CD4-positive, CD25-positive, alpha-beta regulatory T cell (primary cell): ENCODE measurements around the gene STK39. TPM values are rescaled to one million over a fixed set of nuclear protein-coding genes. Genes with fewer than 3 reads are reported as not detected.
A peak's percentile ranks its signal among the peaks of the same experiment; 100 is the strongest.

Source experiments
- ATAC-seq, 2 donors: fragments of 150-1000 bp; cut with Tn5 transposase; one replicate each; pipeline ENCODE4 v1.10.0; 2021; ENCODE audit warnings: low read depth in 2 of 2, moderate number of reproducible peaks in 2 of 2, moderate library complexity in 1 of 2
- DNase-seq, 3 donors: peaks; one replicate each; pipeline versions ENCODE4 v3.0.0 to v3.0.0-alpha.2; 2012 to 2022; ENCODE audit warnings: mixed read lengths in 1 of 3
- H3K27ac ChIP-seq: one replicate; pipeline ENCODE4 v1.7.0; 2013; ENCODE audit warnings: mild to moderate bottlenecking, low read length; ENCODE audit not compliant: insufficient read depth, poor library complexity, severe bottlenecking
- H3K27me3 ChIP-seq: one replicate; pipeline ENCODE4 v1.7.0; 2013; ENCODE audit warnings: low read length; ENCODE audit not compliant: control insufficient read depth, insufficient read depth
- H3K36me3 ChIP-seq: one replicate; pipeline ENCODE4 v1.7.0; 2013; ENCODE audit warnings: mild to moderate bottlenecking, low read length, moderate library complexity; ENCODE audit not compliant: control insufficient read depth, insufficient read depth
- H3K4me1 ChIP-seq: 2 replicates; pipeline ENCODE4 v1.7.0; 2013; ENCODE audit warnings: mild to moderate bottlenecking, low read length; ENCODE audit not compliant: insufficient read depth, control insufficient read depth, poor library complexity, severe bottlenecking
- H3K4me3 ChIP-seq: one replicate; pipeline ENCODE4 v1.7.0; 2013; ENCODE audit warnings: low read depth, mild to moderate bottlenecking, low read length, moderate library complexity
- H3K9me3 ChIP-seq, 2 experiments: 1 replicate in 1 of 2; 2 replicates in 1 of 2; pipeline ENCODE4 v1.7.0; 2013; ENCODE audit warnings: low read length in 2 of 2, mild to moderate bottlenecking in 1 of 2, moderate library complexity in 1 of 2; ENCODE audit not compliant: control insufficient read depth in 2 of 2
- H3K27ac Mint-ChIP-seq, 3 donors: one replicate each; pipeline ENCODE4 v1.8.0; 2020 to 2022; ENCODE audit warnings: mild to moderate bottlenecking in 3 of 3, mixed read lengths in 3 of 3, moderate library complexity in 2 of 3
- H3K27me3 Mint-ChIP-seq: one replicate; pipeline ENCODE4 v1.8.0; 2022; ENCODE audit warnings: mild to moderate bottlenecking, mixed read lengths
- H3K36me3 Mint-ChIP-seq: one replicate; pipeline ENCODE4 v1.8.0; 2020; ENCODE audit warnings: mixed read lengths
- H3K4me1 Mint-ChIP-seq, 4 donors: one replicate each; pipeline ENCODE4 v1.8.0; 2020 to 2022; ENCODE audit warnings: mixed read lengths in 4 of 4, mild to moderate bottlenecking in 1 of 4
- H3K4me3 Mint-ChIP-seq, 4 donors: one replicate each; pipeline ENCODE4 v1.8.0; 2020 to 2022; ENCODE audit warnings: mild to moderate bottlenecking in 4 of 4, mixed read lengths in 4 of 4, moderate library complexity in 3 of 4
- H3K9me3 Mint-ChIP-seq, 7 donors: one replicate each; pipeline ENCODE4 v1.8.0; 2020 to 2022; ENCODE audit warnings: mixed read lengths in 7 of 7, mild to moderate bottlenecking in 3 of 7, moderate library complexity in 2 of 7
- polyA plus RNA-seq, 4 donors: library from polyadenylated mRNA; unstranded; fragments of 300-500 nt; fragmentation: Illumina TruSeq; gene quantifications; one replicate each; pipeline ENCODE4 v1.2.3, GENCODE V29; 2021
- total RNA-seq: library from RNA; stranded (reverse); gene quantifications from one replicate; pipeline ENCODE4 v1.2.3, GENCODE V29; 2022

Gene STK39
- total and polyA plus RNA-seq, 5 donors from 2014 or later = 4.4 to 27.2 (median 7.6) TPM

DNA sequence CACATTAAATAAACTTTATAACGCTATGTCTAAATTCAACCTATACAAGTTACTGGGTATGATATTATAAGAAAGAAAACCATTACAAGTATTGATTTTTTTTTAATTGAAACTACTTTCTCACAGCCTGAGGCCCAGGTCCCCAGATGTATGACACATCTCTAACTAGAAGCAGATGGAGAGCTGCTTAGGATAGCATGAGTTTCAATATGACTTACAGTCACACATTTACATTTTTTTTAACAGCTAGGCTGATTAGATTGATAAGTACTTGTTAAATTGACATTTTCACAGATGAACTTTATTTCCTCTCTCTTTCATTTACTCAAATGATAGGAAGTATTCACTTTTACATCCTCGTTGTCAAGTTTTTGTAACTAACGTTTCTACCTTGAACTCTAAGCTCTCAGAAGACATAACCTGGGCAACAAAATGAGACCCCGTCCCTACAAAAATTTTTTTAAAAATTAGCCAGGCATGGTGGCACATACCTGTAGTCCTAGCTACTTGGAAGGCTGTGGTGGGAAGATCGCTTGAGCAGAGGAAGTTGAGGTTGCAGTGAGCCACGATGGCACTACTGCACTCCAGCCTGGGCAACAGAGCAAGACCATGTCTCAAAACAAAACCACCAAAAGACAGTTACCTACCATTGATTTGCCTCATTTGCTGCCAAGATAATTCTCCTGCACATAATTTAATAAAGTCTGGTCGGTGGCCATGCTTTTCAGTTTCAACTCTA, 52.4 kb downstream of the STK39 start:
- Mint-ChIP-seq H3K27me3 (no peaks in the 10 kb centered on the region), H3K4me1 (peaks cover 21 to 88% (median 60%) of the 10 kb centered on the region in 4 donors), H3K4me3 (peak overlapping the region; percentile 62 to 79 (median 69)), H3K9me3 (no peaks in the 10 kb centered on the region), H3K36me3 (peaks cover 11% of the 10 kb centered on the region), H3K27ac (peak overlapping the region; percentile 80 to 91 (median 82))
- Histone ChIP-seq H3K9me3 (no peaks in the 10 kb centered on the region), H3K36me3 (no peaks in the 10 kb centered on the region), H3K27me3 (no peaks in the 10 kb centered on the region), H3K4me1 (peaks cover 48% of the 10 kb centered on the region), H3K4me3 (peak overlapping the region; percentile 62), H3K27ac (peak overlapping the region; percentile 59)
- DNase-seq (peak in 2 of 3 donors; percentile 43 to 83), ATAC-seq (peak; percentile 72 to 77)

- ATAC-seq (peak; percentile 85 to 91), DNase-seq (peak; percentile 24 to 83 (median 71))
- Mint-ChIP-seq H3K27me3 (no peaks in the 10 kb centered on the region), H3K4me3 (peak overlapping the region; percentile 17 to 73 (median 48)), H3K9me3 (no peaks in the 10 kb centered on the region), H3K4me1 (peaks cover 31 to 88% (median 65%) of the 10 kb centered on the region in 4 donors), H3K27ac (peak overlapping the region; percentile 6 to 89 (median 82)), H3K36me3 (peaks cover 12% of the 10 kb centered on the region)
- H3K27ac ChIP-seq = peak overlapping the region; percentile 27
- H3K4me1 ChIP-seq = peaks cover 42% of the 10 kb centered on the region
- H3K4me3 ChIP-seq = peak overlapping the region; percentile 65
- no peaks in the 10 kb centered on the region for H3K27me3 ChIP-seq
- no peaks in the 10 kb centered on the region for H3K9me3 ChIP-seq
- H3K36me3 ChIP-seq = no peaks in the 10 kb centered on the region
Observed at GRCh38 chr2:168192839-168193616, 54.4 kb downstream of the STK39 start.

- peaks cover 42% of the 10 kb centered on the region for H3K4me1 ChIP-seq
- ATAC-seq (no peak), DNase-seq (no peak)
- H3K9me3 ChIP-seq = no peaks in the 10 kb centered on the region
- peak overlapping the region; percentile 65 for H3K4me3 ChIP-seq
- Mint-ChIP-seq H3K27me3 (no peaks in the 10 kb centered on the region), H3K9me3 (no peaks in the 10 kb centered on the region), H3K36me3 (peaks cover 12% of the 10 kb centered on the region), H3K27ac (peak overlapping the region in 2 of 3 donors; percentile 42 to 82), H3K4me1 (peaks cover 31 to 91% (median 65%) of the 10 kb centered on the region in 4 donors), H3K4me3 (peak overlapping the region in 2 of 4 donors; percentile 22 to 27)
- no peaks in the 10 kb centered on the region for H3K27me3 ChIP-seq
- H3K27ac ChIP-seq = no peak overlapping the region
- no peaks in the 10 kb centered on the region for H3K36me3 ChIP-seq
Observed at GRCh38 chr2:168191955-168192785, 55.2 kb downstream of the STK39 start.

DNA sequence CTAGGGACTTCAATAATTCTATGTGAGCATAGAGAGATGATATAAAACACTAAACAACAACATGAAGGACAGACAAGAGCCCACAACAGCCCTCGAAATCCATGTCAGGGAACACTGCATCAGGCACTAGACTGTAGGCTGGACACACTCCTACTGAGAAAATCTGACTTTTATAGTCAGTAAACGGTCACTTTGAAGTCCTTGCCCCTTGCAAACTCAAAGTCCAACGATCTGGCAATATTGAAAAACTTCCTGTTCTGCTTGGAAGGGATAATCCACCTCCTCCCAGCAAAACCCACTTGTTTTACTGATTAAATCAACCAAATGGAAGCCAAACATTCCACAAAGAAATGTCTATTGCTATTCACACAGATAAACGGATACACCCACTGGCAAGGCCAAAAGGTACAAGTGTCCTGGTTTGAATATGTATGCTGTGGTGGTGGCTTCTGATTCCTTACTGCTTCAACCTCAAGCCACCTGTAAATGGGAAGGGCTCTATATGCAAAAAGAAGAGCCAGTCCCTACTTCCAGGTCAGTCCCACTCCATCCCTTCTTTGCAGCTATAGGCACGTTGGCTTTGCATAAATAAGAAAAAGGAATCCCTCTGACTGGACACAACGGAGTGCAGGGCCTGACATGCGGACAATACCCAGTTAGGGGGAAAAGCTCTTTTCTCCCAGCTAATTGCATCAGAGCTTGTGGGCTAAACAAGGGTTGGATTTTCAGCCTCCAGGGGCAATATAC, 56.6 kb downstream of the STK39 start:
- peaks cover 38% of the 10 kb centered on the region for H3K4me1 ChIP-seq
- no peak for ATAC-seq
- DNase-seq = no peak
- H3K9me3 Mint-ChIP-seq = no peaks in the 10 kb centered on the region
- H3K4me3 ChIP-seq = no peak overlapping the region
- H3K36me3 ChIP-seq = no peaks in the 10 kb centered on the region
- peak overlapping the region in 1 of 3 donors; percentile 24 for H3K27ac Mint-ChIP-seq
- peaks cover 42 to 87% (median 64%) of the 10 kb centered on the region in 4 donors for H3K4me1 Mint-ChIP-seq
- H3K36me3 Mint-ChIP-seq = peaks cover 6% of the 10 kb centered on the region
- no peak overlapping the region for H3K27ac ChIP-seq
- no peaks in the 10 kb centered on the region for H3K9me3 ChIP-seq
- no peaks in the 10 kb centered on the region for H3K27me3 ChIP-seq
- no peaks in the 10 kb centered on the region for H3K27me3 Mint-ChIP-seq
- H3K4me3 Mint-ChIP-seq = peak overlapping the region in 1 of 4 donors; percentile 13

GRCh38 chr2:168189835-168190569, 57.4 kb downstream of the STK39 start:
- no peak overlapping the region for H3K4me3 Mint-ChIP-seq

DNA sequence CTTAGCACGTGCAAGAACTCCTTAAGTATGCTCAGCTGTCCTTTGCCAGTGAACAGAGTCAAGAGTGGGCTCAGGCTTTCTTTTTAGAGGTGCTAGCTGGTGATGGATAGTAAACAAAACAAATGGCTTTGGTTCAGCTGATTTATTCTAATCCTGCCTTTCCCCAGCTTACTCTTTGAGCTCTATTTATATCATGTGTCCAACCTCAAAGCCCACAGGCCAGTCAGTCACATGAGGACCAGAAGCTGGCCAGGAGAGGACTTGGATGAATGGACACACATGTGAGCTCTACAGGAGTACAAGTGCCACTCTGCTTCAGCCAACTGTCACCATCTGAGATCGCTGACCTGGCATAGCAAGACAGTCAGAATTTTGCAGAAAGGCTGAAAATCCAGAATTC, 59.4 kb downstream of the STK39 start:
- peaks cover 43 to 89% (median 66%) of the 10 kb centered on the region in 4 donors for H3K4me1 Mint-ChIP-seq
- Histone ChIP-seq H3K27ac (no peak overlapping the region), H3K27me3 (no peaks in the 10 kb centered on the region), H3K36me3 (no peaks in the 10 kb centered on the region), H3K4me1 (peaks cover 12% of the 10 kb centered on the region), H3K4me3 (no peak overlapping the region), H3K9me3 (no peaks in the 10 kb centered on the region)
- no peak overlapping the region for H3K4me3 Mint-ChIP-seq
- H3K27ac Mint-ChIP-seq = peak overlapping the region in 2 of 3 donors; percentile 5 to 70
- DNase-seq (no peak), ATAC-seq (no peak)
- no peaks in the 10 kb centered on the region for H3K9me3 Mint-ChIP-seq
- no peaks in the 10 kb centered on the region for H3K27me3 Mint-ChIP-seq
- peaks cover 6% of the 10 kb centered on the region for H3K36me3 Mint-ChIP-seq

More at GRCh38 chr2:168189835-168190569, 57.4 kb downstream of the STK39 start:
- H3K4me1 Mint-ChIP-seq = peaks cover 42 to 87% (median 64%) of the 10 kb centered on the region in 4 donors
- ATAC-seq (no peak), DNase-seq (no peak)
- Histone ChIP-seq H3K36me3 (no peaks in the 10 kb centered on the region), H3K9me3 (no peaks in the 10 kb centered on the region), H3K27me3 (no peaks in the 10 kb centered on the region), H3K27ac (no peak overlapping the region), H3K4me3 (no peak overlapping the region), H3K4me1 (peaks cover 31% of the 10 kb centered on the region)
- peaks cover 6% of the 10 kb centered on the region for H3K36me3 Mint-ChIP-seq
- no peaks in the 10 kb centered on the region for H3K27me3 Mint-ChIP-seq
- peak overlapping the region in 2 of 3 donors; percentile 24 to 42 for H3K27ac Mint-ChIP-seq
- no peaks in the 10 kb centered on the region for H3K9me3 Mint-ChIP-seq
